Calu3 (cell line): Measurements from ENCODE around the gene DOC2A. TPM values are rescaled to one million over a fixed set of nuclear protein-coding genes. Genes with fewer than 3 reads are reported as not detected.

ENCODE experiments used
- BruUV-seq: library from RNA; stranded (reverse); fragments of 400-500 nt; replicated peaks from 2 replicates; lab custom pipeline; 2021; lab: Mats Ljungman, UMichigan
- CTCF ChIA-PET: fragments of 300-600 bp; sonication (Branson Sonifier 250); formaldehyde crosslinking; loops from one replicate; lab custom pipeline; 2022; ENCODE audit warnings: antibody characterized with exemption; lab: Charles Lee
- DNase-seq: peaks from one replicate; pipeline ENCODE4 v3.0.0; 2022
- H3K27ac Mint-ChIP-seq: one replicate; pipeline ENCODE4 v1.8.0; 2022; ENCODE audit warnings: mixed read lengths; ENCODE audit not compliant: unreplicated experiment
- H3K27me3 Mint-ChIP-seq: one replicate; pipeline ENCODE4 v1.8.0; 2022; ENCODE audit warnings: mixed read lengths; ENCODE audit not compliant: unreplicated experiment
- H3K36me3 Mint-ChIP-seq: one replicate; pipeline ENCODE4 v1.8.0; 2022; ENCODE audit warnings: mild to moderate bottlenecking, moderate library complexity, mixed read lengths; ENCODE audit not compliant: insufficient read depth, unreplicated experiment
- H3K4me1 Mint-ChIP-seq: one replicate; pipeline ENCODE4 v1.8.0; 2022; ENCODE audit warnings: mild to moderate bottlenecking, low read depth, mixed read lengths; ENCODE audit not compliant: unreplicated experiment
- H3K4me3 Mint-ChIP-seq: one replicate; pipeline ENCODE4 v1.8.0; 2022; ENCODE audit warnings: mild to moderate bottlenecking, low read depth, moderate library complexity, mixed read lengths; ENCODE audit not compliant: unreplicated experiment
- H3K9me3 Mint-ChIP-seq: one replicate; pipeline ENCODE4 v1.8.0; 2022; ENCODE audit warnings: low read depth, mixed read lengths; ENCODE audit not compliant: unreplicated experiment
- intact Hi-C: fragments of 100-400 bp; cut with micrococcal nuclease; formaldehyde crosslinking; loops from one replicate; pipeline ENCODE4 v1.10.0; 2022; ENCODE audit not compliant: unreplicated experiment
- total RNA-seq: library from RNA; stranded (reverse); gene quantifications from 2 replicates; pipeline ENCODE4 v1.2.3, GENCODE V29; 2022
- TF ChIP-seq, protein P1 (sequence below): fragments of 200-600 bp; IDR thresholded peaks from one replicate; pipeline ENCODE4 v1.8.0; 2022; ENCODE audit warnings: antibody characterized with exemption; ENCODE audit not compliant: unreplicated experiment

DOC2A gene
- total RNA-seq, 1 experiment from 2014 or later: 19.9 TPM

DNA sequence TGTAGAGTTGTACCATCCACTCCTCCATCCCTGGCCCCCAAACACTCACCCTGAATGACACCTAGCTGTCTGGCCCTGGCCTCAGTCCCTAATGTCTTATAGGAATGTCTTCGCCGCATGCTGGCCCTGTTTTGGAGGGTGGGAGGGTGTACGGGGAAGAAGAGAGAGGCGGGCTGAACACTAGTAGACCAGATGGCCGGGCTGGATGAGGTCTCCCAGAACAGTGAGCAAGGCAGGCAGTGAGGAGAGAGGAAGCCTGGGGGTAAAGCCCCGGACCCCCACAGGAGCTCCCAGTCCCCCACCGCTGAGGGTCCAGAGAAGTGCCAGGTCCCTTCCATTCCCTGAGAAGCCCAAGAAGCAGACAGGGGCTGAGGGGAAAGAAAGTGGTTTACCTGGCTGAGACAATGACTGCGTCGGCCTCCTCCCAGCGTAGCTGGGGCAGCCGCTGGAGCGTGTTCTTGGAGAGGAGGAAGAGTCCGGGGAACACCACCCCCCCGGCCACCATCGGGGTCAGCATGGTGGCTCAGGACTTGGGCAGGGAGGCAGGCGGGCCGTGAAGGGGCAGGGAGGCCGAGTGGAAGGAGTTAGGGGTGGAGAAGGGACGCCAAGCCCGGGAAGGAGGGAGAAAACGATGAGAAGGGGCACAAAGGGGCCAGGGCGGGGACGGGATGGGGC lies 19.3 kb upstream of the DOC2A start:
- CTCF ChIA-PET: no interaction called here
- intact Hi-C loops: no loop called here
- Mint-ChIP-seq H3K27me3 (peaks cover 89% of the 10 kb centered on the region), H3K4me3 (peak overlapping the region; percentile 46), H3K36me3 (peaks cover 6% of the 10 kb centered on the region), H3K4me1 (peaks cover 9% of the 10 kb centered on the region), H3K27ac (no peak overlapping the region), H3K9me3 (no peaks in the 10 kb centered on the region)
- no TSS peak for BruUV-seq
- TF ChIP-seq, protein P1, sequence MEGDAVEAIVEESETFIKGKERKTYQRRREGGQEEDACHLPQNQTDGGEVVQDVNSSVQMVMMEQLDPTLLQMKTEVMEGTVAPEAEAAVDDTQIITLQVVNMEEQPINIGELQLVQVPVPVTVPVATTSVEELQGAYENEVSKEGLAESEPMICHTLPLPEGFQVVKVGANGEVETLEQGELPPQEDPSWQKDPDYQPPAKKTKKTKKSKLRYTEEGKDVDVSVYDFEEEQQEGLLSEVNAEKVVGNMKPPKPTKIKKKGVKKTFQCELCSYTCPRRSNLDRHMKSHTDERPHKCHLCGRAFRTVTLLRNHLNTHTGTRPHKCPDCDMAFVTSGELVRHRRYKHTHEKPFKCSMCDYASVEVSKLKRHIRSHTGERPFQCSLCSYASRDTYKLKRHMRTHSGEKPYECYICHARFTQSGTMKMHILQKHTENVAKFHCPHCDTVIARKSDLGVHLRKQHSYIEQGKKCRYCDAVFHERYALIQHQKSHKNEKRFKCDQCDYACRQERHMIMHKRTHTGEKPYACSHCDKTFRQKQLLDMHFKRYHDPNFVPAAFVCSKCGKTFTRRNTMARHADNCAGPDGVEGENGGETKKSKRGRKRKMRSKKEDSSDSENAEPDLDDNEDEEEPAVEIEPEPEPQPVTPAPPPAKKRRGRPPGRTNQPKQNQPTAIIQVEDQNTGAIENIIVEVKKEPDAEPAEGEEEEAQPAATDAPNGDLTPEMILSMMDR: no peak
- DNase-seq: no peak

- CTCF ChIA-PET: no interaction called here
- no peak overlapping the region for H3K27ac Mint-ChIP-seq
- intact Hi-C loops: no loop called here
- BruUV-seq: no TSS peak
- DNase-seq: peak; percentile 51
- TF ChIP-seq, protein P1: no peak
- H3K36me3 Mint-ChIP-seq: peaks cover 6% of the 10 kb centered on the region
- no peak overlapping the region for H3K4me3 Mint-ChIP-seq
- peaks cover 92% of the 10 kb centered on the region for H3K27me3 Mint-ChIP-seq
- peaks cover 9% of the 10 kb centered on the region for H3K4me1 Mint-ChIP-seq
- H3K9me3 Mint-ChIP-seq: no peaks in the 10 kb centered on the region
Observed at GRCh38 chr16:30028438-30029076, 17.7 kb upstream of the DOC2A start.

GRCh38 chr16:30027588-30028437 lies 17.0 kb upstream of the DOC2A start:
- no peak for DNase-seq
- intact Hi-C loops: no loop called here
- Mint-ChIP-seq H3K4me3 (no peak overlapping the region), H3K9me3 (no peaks in the 10 kb centered on the region), H3K36me3 (peaks cover 6% of the 10 kb centered on the region), H3K27ac (no peak overlapping the region), H3K4me1 (peaks cover 9% of the 10 kb centered on the region), H3K27me3 (peaks cover 94% of the 10 kb centered on the region)
- CTCF ChIA-PET: no interaction called here
- BruUV-seq: no TSS peak
- TF ChIP-seq, protein P1: no peak

DNA sequence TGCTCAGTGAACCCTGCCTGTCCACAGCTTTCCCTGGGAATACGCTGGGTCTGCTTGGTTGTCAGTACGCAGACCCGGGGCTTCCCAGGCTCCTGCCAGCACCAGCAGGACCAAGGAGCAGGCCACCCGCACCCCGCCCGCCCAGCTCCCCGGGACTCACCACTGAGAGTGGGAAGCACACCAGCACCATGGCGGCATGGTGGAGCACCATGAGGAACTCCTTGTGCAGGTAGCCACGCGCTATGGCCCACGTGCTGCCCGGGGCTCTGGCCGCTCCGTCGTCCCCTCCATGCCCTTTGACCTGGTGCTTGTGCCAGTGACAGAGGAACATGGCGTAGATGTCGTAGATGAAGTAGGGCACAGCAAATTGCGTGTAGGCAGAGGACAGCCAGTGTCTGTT lies 15.6 kb upstream of the DOC2A start:
- no TSS peak for BruUV-seq
- DNase-seq: no peak
- H3K27ac Mint-ChIP-seq: no peak overlapping the region
- intact Hi-C loops: no loop called here
- CTCF ChIA-PET: interaction anchor here (0.9 kb wide), 1 partner anchor 53 kb away, joined by 3 read pairs; the partner anchor contains the start of gene TAOK2
- H3K36me3 Mint-ChIP-seq: peaks cover 9% of the 10 kb centered on the region
- TF ChIP-seq, protein P1: no peak
- peaks cover 81% of the 10 kb centered on the region for H3K27me3 Mint-ChIP-seq
- no peak overlapping the region for H3K4me3 Mint-ChIP-seq
- no peaks in the 10 kb centered on the region for H3K9me3 Mint-ChIP-seq
- peaks cover 11% of the 10 kb centered on the region for H3K4me1 Mint-ChIP-seq
